Stomach (tissue), 4 donors: ENCODE measurements around the gene GNAS-AS1.

Experiments used
- CTCF ChIP-seq, 7 experiments: fragments of 450-650 bp in 4 of 7; fragments of 200-600 bp in 3 of 7; sonication (generic) in 3 of 7; IDR thresholded peaks; one replicate each; pipeline ENCODE4 v1.5.1; 2016 to 2019; ENCODE audit warnings: antibody characterized with exemption in 7 of 7, control low read depth in 2 of 7, mild to moderate bottlenecking in 1 of 7
- POLR2A ChIP-seq, 4 donors: fragments of 450-650 bp; IDR thresholded peaks; one replicate each; pipeline ENCODE4 v1.6.1; 2016; ENCODE audit warnings: antibody characterized with exemption in 4 of 4, control low read depth in 2 of 4, mild to moderate bottlenecking in 1 of 4, moderate library complexity in 1 of 4

- TF ChIP-seq CTCF (IDR thresholded peaks at IDR 0.05) = no peak
- no peak for TF ChIP-seq POLR2A (IDR thresholded peaks at IDR 0.05)
Measured at GRCh38 chr20:58832457-58832856, 18.2 kb downstream of the GNAS-AS1 start.
